NCI-H146 treated with DMSO at 0.1 percent for 48 hours (cell line): ENCODE results near the gene ZNF239.
"Not testable (repeated sequence)": the region's sequence is repeated elsewhere in the genome, so short reads cannot be mapped to it uniquely, and the experiment has no call there.

Experiments used
- DNase-seq: peaks from one replicate; lab custom pipeline; 2025; ENCODE audit not compliant: unreplicated experiment; lab: John Stamatoyannopoulos, UW

The ZNF239 gene

DNA sequence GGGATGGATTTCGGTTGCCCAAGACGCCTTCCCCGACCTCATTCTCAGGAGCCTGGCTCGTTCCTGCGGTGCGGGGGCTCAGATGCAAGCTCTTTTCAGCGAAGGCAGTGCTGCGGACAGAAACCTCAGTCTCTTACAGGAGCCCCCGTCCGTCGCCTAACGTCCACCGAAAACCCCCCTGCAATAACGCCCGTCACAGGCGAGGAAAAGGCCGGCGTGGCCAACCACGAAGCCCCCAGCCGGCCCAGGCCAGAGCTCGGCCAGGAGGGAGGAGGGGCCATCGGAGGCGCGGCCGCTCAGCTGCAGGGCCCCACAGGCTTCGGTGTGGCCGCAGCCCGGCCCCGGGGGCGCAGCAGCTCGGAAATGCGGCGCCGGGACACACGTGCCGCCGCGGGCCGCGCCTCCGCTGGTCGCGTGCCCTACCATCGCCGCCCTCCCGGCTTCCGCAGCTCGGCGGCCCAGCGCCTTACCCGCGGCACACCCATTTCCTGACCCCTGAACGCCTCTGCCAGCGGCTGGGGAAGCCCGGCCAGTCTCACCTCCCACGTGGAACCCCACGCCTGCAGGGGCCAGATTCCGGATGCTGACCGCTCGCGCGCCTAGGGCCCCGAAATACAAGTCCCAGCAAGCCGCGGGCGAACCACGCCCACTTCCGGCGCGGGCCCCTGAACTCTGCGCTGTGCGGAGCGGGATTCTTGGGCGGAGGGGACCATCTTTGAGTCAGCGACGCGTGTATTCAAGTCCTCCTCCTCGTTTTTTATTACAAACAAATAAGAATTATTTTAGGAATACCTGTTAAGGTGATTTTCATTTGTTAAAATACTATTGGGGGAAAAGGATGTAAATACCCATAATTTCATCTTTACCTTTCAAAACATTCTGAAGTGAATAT is at the start of gene ZNF239:
Gene ZNF239, minus strand, starts transcription at position 616 of the 892 bp plus-strand sequence. CDS start 16,537 bp downstream, outside the sequence.
- DNase-seq, result peak; percentile 78

DNA sequence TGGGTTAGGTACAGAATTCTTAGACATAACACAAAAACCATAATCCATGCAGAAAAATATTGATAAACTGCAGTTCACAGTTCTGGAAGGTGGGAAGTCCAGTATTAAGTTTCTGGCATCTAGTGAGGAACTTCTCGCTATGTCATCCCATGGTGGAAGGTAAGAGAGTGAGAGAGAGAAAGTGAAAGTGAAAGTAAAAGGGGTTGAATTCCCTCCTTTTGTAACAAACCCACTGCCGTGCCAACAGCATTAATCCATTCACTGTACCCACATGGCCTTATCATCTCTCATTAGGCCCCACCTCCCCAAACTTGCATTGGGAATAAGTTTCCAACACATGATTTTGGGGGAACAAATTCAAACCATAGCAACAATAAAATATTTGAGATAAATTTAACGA is 48.9 kb upstream of the ZNF239 start:
- no peak for DNase-seq

DNA sequence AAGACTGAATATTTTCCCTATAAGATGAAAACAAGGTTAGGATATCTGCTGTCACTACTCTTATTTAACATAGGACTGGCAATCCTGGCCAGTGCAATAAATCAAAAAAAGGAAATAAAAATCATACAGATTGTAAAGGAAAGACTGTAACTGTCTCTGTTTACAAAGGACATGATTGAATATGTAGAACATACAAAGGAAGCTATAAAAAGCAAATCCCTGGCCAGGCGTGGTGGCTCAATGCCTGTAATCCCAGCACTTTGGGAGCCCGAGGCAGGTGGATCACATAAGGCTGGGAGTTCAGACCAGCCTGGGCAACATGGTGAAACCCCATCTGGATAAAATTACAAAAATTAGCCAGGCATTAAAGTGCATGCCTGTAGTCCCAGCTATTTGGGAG is 47.6 kb upstream of the ZNF239 start:
- DNase-seq, result no peak

DNA sequence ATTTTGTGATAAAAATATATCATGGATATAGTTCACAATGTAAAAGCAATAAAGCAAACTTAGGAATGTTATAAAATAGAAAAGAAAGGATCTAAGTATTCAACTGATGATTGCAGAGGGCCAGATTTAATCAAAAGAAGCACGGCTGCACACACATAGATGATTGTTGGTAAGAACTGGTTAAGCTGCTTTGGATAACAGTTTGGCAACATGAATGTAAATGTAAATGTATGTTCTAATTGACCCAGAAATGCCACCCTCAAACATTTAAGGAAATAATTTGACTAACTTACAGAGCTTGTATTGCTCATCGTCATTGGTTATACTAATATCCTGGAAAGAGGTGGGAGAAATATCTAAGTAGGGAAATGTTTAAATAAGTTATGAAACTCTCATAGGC is 45.0 kb upstream of the ZNF239 start:
- DNase-seq, result no peak

DNA sequence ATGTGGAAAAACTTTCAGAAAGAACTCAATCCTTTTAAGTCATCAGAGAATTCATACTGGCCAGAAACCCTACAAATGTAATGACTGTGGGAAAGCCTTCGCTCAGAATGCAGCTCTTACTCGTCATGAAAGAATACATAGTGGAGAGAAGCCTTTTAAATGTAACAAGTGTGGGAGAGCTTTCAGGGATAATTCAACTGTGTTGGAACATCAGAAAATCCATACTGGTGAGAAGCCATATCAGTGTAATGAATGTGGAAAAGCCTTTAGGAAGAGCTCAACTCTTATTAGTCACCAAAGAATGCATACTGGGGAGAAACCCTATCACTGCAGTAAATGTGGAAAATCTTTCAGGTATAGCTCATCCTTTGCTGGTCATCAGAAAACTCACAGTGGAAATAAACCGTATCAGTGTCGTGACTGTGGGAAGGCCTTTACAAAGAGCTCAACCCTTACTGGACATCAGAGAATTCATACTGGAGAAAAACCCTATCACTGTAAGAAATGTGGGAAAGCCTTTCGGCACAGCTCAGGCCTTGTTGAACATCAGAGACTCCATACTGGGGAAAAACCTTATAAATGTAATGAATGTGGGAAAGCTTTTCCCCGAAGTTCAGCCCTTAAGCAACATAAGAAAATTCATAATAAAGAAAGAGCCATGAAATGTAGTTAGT is 42.4 kb upstream of the ZNF239 start:
- no peak for DNase-seq

DNA sequence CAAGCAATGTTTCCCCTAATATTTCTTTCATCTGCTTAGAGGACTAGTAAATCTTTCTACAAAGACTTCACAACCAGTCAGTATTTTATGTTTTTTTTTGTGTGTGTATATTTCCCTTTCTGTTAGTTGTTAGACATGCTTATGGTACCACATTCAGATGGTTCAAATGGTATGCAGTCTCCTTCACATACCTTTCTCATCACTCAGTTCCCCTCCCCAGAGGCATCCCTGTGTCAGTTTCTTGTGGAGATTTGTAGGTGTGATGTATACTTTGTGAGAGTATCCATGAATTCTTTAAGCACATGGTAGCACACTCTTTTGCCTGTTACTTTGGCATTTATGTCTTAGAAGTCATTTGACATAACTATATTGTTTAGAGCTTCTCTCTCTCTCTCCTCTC is 36.2 kb upstream of the ZNF239 start:
- no peak for DNase-seq

DNA sequence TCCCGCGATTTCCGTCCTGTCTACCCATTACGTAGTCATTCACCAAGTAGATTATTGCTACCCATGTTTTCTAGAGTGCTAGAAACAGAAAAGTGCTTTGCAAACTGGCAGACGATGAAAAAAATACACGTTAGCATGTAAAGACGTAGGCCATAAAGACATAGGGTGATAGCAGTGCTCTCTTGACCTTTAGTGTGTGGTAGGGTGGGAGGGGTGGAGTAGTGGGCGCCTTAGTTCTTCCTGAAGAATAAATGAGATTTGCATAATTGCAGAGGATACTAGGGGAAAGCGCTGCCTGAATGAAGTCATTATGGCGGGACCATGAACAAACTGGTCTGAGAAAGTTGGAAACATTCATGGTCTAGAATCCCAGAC is 32.8 kb upstream of the ZNF239 start:
- DNase-seq, result no peak

DNA sequence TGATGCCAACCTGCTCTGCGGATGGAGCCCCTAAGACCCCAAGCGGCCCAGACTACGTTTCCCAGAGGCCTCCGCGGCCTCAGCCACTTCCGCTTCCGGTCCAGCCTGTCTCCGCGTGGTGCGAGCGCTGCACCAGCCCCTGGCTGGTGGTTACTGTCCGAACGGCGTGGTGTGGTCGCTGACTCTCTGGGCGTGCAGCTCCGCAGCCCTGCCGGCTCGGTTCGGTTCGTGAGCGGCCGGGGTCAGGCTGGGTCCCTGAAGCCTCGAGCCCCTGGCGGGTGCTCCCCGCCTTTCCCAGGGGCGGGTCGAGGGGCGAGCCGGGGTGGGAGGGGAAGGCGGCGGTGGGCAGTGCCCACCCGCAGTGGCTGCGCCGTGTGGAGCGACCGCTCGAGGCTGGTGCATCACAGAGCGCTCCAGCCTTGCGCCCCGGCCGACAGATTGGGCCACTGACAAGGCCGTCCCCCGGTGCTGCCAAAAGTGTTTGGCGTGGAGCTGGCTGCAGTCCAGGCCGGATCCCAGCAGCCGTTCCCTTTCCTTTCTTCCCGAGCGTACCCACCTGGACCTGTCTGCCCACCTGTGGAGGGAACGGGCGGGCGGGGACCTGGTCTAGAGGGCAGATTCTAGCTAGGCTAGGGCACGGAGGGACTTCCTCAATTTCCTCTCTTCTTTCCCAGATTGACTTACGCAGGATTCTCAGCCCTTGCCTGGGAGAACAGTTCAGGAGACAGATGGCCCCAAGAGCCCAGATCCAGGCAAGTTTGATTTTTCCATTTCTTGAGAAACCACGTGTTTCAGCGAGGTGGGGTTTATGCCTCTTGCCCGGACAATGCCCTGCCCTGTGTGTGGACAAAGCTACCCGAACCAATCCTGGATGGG is 32.1 kb upstream of the ZNF239 start, which contains the start of gene ZNF485:
Gene ZNF485, plus strand, starts transcription at position 116 of the 876 bp plus-strand sequence. Its CDS starts 613 bp downstream, at position 729.
- DNase-seq, result peak; percentile 69

DNA sequence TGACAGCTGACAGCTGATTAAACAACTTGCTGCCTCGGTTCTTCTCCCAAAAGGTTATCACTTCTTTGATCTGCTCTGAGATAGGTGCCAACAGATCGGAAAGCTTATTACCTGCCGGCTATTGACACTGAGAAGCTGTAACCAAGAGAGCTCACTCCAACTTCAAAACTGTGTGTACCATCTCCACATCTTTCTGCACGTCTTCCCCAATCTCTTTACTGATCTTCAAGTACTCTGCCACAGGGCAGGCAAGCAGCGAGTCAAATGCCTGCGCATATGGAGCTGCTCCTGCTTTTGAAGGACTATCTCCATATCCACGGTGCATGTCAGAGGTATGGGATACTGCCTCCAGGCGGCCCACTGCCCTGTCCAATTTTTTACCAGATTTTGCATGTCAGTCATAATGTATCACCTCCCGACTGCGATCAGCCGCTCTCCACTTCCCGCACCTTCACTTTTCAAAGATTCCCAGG is 31.5 kb upstream of the ZNF239 start:
- DNase-seq, result no peak

DNA sequence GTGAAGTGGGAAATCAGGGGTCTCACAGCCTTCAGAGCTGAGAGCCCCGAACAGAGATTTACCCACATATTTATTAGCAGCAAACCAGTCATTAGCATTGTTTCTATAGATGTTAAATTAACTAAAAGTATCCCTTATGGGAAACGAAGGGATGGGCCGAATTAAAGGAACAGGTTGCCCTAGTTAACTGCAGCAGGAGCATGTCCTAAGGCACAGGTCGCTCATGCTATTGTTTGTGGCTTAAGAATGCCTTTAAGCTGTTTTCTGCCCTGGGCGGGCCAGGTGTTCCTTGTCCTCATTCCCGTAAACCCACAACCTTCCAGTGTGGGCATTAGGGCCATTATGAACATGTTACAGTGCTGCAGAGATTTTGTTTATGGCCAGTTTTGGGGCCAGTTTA is 27.2 kb upstream of the ZNF239 start:
- DNase-seq, result not testable (repeated sequence)

DNA sequence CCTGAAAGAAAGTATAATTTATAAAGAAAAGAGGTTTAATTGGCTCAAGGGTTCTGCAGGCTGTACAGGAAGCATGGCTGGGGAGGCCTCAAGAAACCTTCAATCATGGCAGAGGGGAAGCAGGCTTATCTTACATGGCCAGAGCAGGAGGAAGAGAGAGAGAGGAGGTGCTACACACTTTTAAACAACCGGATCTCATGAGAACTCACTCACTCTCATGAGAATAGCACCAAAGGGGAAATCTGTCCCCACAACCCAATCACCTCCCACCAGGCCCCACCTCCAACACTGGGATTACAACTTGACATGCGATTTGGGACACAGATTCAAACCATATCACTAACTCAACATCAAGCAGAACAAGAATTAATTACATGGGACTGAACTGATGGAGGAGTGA is 24.9 kb upstream of the ZNF239 start:
- no peak for DNase-seq

DNA sequence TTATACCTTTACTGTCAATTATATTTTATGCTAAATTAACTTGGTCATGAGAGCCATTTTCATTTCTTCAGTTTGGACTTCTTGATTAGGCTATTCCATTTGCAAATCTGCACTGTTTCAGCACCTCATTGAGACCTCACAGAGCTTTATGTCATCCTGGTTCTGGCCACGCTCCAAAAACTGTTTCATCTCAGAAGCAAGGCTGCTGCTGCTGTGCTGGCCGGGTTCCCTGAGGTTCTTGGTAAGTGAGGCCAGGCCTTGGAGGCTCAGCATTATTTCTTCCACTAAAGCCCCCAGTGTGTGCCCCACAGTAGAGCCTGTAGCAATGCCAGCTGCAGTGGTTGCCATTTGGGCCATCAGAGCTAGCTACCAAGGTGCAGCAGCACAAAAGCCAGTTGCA is 24.0 kb upstream of the ZNF239 start:
- no peak for DNase-seq

DNA sequence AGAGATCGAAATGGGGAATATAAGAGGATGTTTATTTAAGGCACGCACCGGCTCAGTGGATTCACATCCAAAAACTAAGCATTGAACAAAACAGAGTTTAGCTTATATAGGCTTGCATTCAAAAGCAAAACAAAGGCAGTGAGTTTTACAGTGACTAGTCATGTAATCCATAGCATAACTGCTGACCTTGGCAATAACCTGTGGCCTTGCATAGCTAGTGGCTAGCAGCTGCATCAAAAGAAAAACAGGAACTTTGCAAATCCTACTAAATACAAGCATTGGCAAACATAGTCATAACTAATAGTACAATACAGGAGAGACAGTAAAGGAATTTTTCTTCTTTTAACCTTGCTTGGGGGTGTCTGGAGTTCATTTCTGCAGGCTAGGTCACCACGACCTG is 22.1 kb upstream of the ZNF239 start:
- no peak for DNase-seq

DNA sequence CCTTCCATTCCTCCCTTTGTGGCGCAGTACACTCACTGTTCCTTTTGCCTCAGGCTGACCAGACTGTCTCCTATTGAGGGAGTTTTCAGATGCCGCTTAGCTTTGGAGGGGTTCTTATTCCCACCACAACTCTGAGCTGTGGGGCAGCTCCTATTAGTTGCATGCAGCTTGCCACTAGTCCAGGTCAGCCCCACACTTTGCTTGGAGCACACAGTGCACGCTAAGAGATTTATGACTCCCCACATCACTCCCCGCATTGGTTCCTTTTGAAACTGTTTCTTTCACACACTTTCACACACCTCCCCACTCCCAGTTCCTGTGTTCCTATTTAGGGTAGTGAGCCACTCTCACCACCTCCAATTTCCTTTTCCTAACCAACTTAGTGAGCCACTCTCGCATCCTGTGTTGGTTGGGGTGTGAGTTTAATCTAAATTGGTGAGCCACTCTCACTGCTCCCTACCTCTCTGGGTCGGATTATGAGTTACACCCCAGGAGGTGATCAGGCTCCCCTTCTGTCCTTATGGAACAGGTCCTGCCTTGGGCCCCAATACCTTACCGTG is 21.4 kb upstream of the ZNF239 start:
- DNase-seq, result no peak

DNA sequence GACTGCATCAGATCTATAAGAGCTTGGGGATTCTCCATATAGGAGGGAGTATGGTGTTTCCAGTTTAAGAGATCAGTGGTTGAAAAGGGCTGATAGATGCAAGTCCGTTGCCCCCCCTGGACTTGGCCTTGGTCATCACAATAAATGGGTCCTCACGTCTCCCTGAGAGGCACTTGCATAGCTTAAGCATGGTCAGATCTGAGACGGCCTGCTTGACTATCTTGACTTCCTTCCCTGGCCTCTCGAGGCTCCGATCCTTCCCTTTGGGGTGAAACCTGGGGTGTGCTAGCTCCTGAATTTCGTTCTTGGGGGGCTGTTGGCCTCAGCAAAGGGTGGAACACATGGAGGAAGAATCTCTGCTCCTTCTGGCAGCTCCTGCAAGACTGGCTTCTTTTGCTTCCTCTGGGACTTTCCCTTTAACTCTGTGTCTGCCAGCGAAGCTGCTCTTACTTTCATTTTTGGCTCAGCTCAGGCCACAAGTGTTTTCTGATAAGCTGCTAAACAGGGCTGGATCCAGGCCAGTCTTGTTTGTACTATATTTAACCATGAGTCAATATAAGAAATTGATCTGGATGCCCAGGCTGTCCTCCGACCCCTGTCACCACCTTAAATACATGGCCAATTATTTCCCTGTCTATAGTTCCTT is 20.7 kb upstream of the ZNF239 start:
- no peak for DNase-seq

DNA sequence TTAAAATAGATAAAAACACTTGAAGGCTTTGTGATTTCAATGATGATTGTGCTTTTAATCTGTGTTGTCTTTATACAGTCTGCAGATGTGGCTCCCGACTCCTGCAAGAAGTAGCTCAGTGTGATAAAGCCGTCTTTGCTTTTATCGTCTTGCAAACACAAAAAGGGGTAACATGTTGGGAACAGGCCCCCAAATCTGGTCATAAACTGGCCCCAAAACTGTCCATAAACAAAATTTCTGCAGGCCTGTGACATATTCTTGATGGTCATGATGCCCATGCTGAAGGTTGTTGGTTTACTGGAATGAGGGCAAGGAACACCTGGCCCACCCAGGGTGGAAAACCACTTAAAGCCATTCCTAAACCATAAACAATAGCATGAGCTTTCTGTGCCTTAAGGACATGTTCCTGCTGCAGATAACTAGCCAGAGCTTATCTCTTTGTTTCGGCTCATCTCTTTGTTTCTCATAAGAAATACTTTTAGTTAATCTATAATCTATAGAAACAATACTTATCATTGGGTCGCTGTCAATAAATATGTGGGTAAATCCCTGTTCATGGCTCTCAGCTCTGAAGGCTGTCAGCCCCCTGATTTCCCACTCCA is 17.0 kb upstream of the ZNF239 start:
- DNase-seq, result no peak

DNA sequence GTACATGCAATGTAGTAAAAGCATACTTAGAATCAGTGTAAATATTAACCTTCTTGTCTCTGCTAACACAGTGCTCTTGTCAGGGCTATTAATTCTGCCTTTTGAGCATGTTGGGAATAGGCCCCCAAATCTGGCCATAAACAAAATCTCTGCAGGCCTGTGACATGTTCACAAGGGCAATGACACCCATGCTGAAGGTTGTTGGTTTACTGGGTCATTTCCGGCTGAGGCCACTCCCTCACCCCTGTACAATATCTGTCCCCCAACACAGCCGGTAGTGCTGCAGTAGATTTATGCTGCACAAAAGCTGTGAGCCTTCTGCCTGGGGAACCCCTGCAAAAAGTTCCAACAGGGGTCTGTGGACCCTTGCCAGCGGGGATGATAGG is 12.3 kb upstream of the ZNF239 start:
- not testable (repeated sequence) for DNase-seq

DNA sequence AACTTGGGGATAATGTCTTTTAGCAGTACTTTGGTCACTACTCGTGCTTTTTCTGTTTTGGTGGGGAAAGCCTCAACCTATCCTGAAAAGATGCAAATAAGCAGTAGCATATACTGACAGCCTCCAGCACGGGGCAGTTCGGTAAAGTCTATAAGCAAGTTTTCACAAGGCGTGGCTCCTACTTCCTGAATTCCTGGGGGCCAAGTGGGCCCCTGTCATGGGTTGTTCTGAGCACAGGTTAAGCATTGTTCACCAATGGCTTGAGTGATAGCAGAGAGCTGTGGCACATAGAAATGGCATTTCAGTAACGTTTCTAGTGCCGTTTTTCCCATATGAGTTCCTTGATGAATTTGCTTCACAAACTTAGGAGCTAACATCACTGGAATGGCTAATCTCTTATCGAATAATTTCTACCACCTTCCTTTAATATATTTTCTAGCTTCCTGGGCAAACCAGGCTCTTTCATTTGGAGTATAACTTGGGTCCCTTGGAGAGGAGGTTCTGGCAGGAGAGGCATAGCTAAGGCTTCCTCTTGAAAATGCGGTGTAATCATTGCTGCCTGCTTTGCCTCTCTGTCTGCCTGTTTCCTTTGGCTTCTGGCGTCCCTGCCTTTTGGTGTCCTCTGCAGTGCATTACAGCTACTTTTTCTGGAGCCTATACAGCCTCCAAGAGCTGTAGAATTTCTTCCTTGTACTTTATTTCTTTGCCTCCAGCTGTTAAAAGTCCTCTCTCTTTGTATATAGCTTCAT is 11.7 kb upstream of the ZNF239 start:
- no peak for DNase-seq

DNA sequence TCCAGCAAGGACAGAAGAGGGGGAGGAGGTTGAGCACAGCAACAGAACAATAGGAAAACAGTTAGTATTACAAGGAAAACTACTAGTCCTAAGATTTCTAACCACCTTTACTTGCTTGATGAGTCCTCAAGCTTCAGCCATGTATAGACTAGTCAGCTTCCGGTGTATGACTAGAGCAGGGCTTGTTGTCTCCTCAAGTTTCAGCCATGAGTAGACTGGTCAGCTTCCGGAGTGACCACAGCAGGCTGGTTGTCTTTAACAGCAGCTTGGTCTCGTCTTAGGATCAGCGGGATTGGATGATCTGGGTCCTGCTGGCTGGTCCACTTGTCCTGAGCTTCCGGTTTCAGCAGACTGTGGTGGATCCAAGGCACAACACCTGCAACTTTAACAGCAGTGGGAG is 10.6 kb upstream of the ZNF239 start:
- DNase-seq, result no peak
